ENCODE data around the gene KCNQ2.

Gene KCNQ2

GRCh38 chr20:63458170-63459069 lies 14.0 kb downstream of the KCNQ2 start:
- FAIRE-seq (no peak), DNase-seq (ENCODE audit: extremely low spot score, insufficient read length, low read depth) (no peak)

GRCh38 chr20:63457737-63458136 lies 14.7 kb downstream of the KCNQ2 start:
- no peak for FAIRE-seq
- DNase-seq (ENCODE audit: extremely low spot score, insufficient read length, low read depth), result no peak

- FAIRE-seq, result no peak
- no peak for DNase-seq (ENCODE audit: extremely low spot score, insufficient read length, low read depth)
These were observed 15.8 kb downstream of the KCNQ2 start for GRCh38 chr20:63456429-63457284.

GRCh38 chr20:63455568-63455859 lies 16.9 kb downstream of the KCNQ2 start:
- DNase-seq (ENCODE audit: extremely low spot score, insufficient read length, low read depth) (no peak), FAIRE-seq (no peak)

GRCh38 chr20:63454731-63455567 lies 17.5 kb downstream of the KCNQ2 start:
- FAIRE-seq (no peak), DNase-seq (ENCODE audit: extremely low spot score, insufficient read length, low read depth) (no peak)

- no peak for DNase-seq (ENCODE audit: extremely low spot score, insufficient read length, low read depth)
- FAIRE-seq, result no peak
These were observed 19.5 kb downstream of the KCNQ2 start for GRCh38 chr20:63452821-63453523.

- FAIRE-seq (no peak), DNase-seq (ENCODE audit: extremely low spot score, insufficient read length, low read depth) (no peak)
These were observed 20.1 kb downstream of the KCNQ2 start for GRCh38 chr20:63452341-63452740.

GRCh38 chr20:63451821-63452220 lies 20.6 kb downstream of the KCNQ2 start:
- no peak for DNase-seq (ENCODE audit: extremely low spot score, insufficient read length, low read depth)
- no peak for FAIRE-seq

GRCh38 chr20:63449796-63450730 lies 22.4 kb downstream of the KCNQ2 start:
- DNase-seq (ENCODE audit: extremely low spot score, insufficient read length, low read depth), result no peak
- no peak for FAIRE-seq

- FAIRE-seq (no peak), DNase-seq (ENCODE audit: extremely low spot score, insufficient read length, low read depth) (no peak)
These were observed 23.4 kb downstream of the KCNQ2 start for GRCh38 chr20:63449025-63449424.

GRCh38 chr20:63448031-63448430 lies 24.4 kb downstream of the KCNQ2 start:
- FAIRE-seq, result no peak
- DNase-seq (ENCODE audit: extremely low spot score, insufficient read length, low read depth), result no peak

GRCh38 chr20:63447320-63447719 lies 25.1 kb downstream of the KCNQ2 start:
- no peak for FAIRE-seq
- DNase-seq (ENCODE audit: extremely low spot score, insufficient read length, low read depth), result no peak

- DNase-seq (ENCODE audit: extremely low spot score, insufficient read length, low read depth) (no peak), FAIRE-seq (no peak)
These were observed 26.0 kb downstream of the KCNQ2 start for GRCh38 chr20:63446216-63447024.

- DNase-seq (ENCODE audit: extremely low spot score, insufficient read length, low read depth) (no peak), FAIRE-seq (no peak)
These were observed 27.2 kb downstream of the KCNQ2 start for GRCh38 chr20:63445075-63445734.

- no peak for FAIRE-seq
These were observed 27.9 kb downstream of the KCNQ2 start for GRCh38 chr20:63444548-63444947.

GRCh38 chr20:63443606-63444395 lies 28.7 kb downstream of the KCNQ2 start:
- DNase-seq (ENCODE audit: extremely low spot score, insufficient read length, low read depth) (no peak), FAIRE-seq (no peak)

More at GRCh38 chr20:63444548-63444947, 27.9 kb downstream of the KCNQ2 start:
- DNase-seq (ENCODE audit: extremely low spot score, insufficient read length, low read depth), result no peak

GRCh38 chr20:63442100-63442493 lies 30.4 kb downstream of the KCNQ2 start:
- DNase-seq (ENCODE audit: extremely low spot score, insufficient read length, low read depth), result peak; percentile 35
- FAIRE-seq, result peak; percentile 21

Measured in GM18507 (cell line).